NB4 (cell line): ENCODE data around the gene BSCL2.

Source experiments
- CTCF ChIP-seq: IDR thresholded peaks from one replicate; pipeline ENCODE4 v1.5.1; 2012; ENCODE audit warnings: low read depth, low read length
- MYC ChIP-seq: IDR thresholded peaks from 2 replicates; pipeline ENCODE4 v1.6.1; 2011; ENCODE audit warnings: low read depth, low read length
- POLR2A ChIP-seq: IDR thresholded peaks from 2 replicates; pipeline ENCODE4 v1.6.1; 2011; ENCODE audit warnings: mild to moderate bottlenecking; ENCODE audit not compliant: insufficient read length; ENCODE audit errors: extremely low read depth

- TF ChIP-seq CTCF (no peak), MYC (no peak), POLR2A (no peak)
These were observed 52.9 kb downstream of the BSCL2 start for GRCh38 chr11:62654297-62654696.
